ENCODE measurements around the gene TEKT3. TPM values are rescaled to one million over a fixed set of nuclear protein-coding genes. Genes with fewer than 3 reads are reported as not detected.

TEKT3 gene
- total RNA-seq, 2 donors from 2014 or later: not detected

- no peaks in the 10 kb centered on the region for H3K9me3 ChIP-seq
- H3K4me1 ChIP-seq: peaks cover 0 to 14% of the 10 kb centered on the region in 2 donors
- H3K4me3 ChIP-seq: peak overlapping the region; percentile 48 to 57
- TF ChIP-seq, protein P1, sequence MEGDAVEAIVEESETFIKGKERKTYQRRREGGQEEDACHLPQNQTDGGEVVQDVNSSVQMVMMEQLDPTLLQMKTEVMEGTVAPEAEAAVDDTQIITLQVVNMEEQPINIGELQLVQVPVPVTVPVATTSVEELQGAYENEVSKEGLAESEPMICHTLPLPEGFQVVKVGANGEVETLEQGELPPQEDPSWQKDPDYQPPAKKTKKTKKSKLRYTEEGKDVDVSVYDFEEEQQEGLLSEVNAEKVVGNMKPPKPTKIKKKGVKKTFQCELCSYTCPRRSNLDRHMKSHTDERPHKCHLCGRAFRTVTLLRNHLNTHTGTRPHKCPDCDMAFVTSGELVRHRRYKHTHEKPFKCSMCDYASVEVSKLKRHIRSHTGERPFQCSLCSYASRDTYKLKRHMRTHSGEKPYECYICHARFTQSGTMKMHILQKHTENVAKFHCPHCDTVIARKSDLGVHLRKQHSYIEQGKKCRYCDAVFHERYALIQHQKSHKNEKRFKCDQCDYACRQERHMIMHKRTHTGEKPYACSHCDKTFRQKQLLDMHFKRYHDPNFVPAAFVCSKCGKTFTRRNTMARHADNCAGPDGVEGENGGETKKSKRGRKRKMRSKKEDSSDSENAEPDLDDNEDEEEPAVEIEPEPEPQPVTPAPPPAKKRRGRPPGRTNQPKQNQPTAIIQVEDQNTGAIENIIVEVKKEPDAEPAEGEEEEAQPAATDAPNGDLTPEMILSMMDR (IDR thresholded peaks at IDR 0.05): no peak
- no peak overlapping the region for H3K27ac ChIP-seq
- DNase-seq (ENCODE audit: low spot score): no peak
- no peaks in the 10 kb centered on the region for H3K36me3 ChIP-seq
- H3K27me3 ChIP-seq: no peaks in the 10 kb centered on the region
Observed at GRCh38 chr17:15340966-15341365, 431 bp downstream of the TEKT3 start.

GRCh38 chr17:15335446-15335845 is 6.0 kb downstream of the TEKT3 start:
- Histone ChIP-seq H3K4me1 (no peaks in the 10 kb centered on the region), H3K27ac (no peak overlapping the region), H3K4me3 (no peak overlapping the region), H3K36me3 (no peaks in the 10 kb centered on the region), H3K9me3 (peaks cover 0 to 10% of the 10 kb centered on the region in 2 donors), H3K27me3 (no peaks in the 10 kb centered on the region)
- no peak for DNase-seq (ENCODE audit: low spot score)
- TF ChIP-seq, protein P1 (IDR thresholded peaks at IDR 0.05): no peak

GRCh38 chr17:15334266-15334665 is 7.1 kb downstream of the TEKT3 start:
- DNase-seq (ENCODE audit: low spot score): no peak

GRCh38 chr17:15332338-15332737 is 9.1 kb downstream of the TEKT3 start:
- Histone ChIP-seq H3K9me3 (peaks cover 0 to 10% of the 10 kb centered on the region in 2 donors), H3K4me3 (no peak overlapping the region), H3K36me3 (no peaks in the 10 kb centered on the region), H3K27ac (no peak overlapping the region), H3K4me1 (no peaks in the 10 kb centered on the region), H3K27me3 (no peaks in the 10 kb centered on the region)
- TF ChIP-seq, protein P1 (IDR thresholded peaks at IDR 0.05): no peak
- DNase-seq (ENCODE audit: low spot score): no peak

More at GRCh38 chr17:15334266-15334665, 7.1 kb downstream of the TEKT3 start:
- TF ChIP-seq, protein P1 (IDR thresholded peaks at IDR 0.05): no peak
- H3K27me3 ChIP-seq: no peaks in the 10 kb centered on the region
- H3K36me3 ChIP-seq: no peaks in the 10 kb centered on the region
- no peak overlapping the region for H3K4me3 ChIP-seq
- no peak overlapping the region for H3K27ac ChIP-seq
- no peaks in the 10 kb centered on the region for H3K4me1 ChIP-seq
- H3K9me3 ChIP-seq: peaks cover 0 to 10% of the 10 kb centered on the region in 2 donors

- Histone ChIP-seq H3K9me3 (no peaks in the 10 kb centered on the region), H3K27me3 (no peaks in the 10 kb centered on the region), H3K36me3 (no peaks in the 10 kb centered on the region), H3K4me3 (no peak overlapping the region), H3K4me1 (no peaks in the 10 kb centered on the region), H3K27ac (no peak overlapping the region)
- DNase-seq (ENCODE audit: low spot score): no peak
- TF ChIP-seq, protein P1 (IDR thresholded peaks at IDR 0.05): no peak
Observed at GRCh38 chr17:15323131-15323530, 18.3 kb downstream of the TEKT3 start.

GRCh38 chr17:15321556-15322251 is 19.7 kb downstream of the TEKT3 start:
- Histone ChIP-seq H3K27me3 (no peaks in the 10 kb centered on the region), H3K27ac (no peak overlapping the region), H3K36me3 (no peaks in the 10 kb centered on the region), H3K4me1 (no peaks in the 10 kb centered on the region), H3K4me3 (no peak overlapping the region), H3K9me3 (no peaks in the 10 kb centered on the region)
- DNase-seq (ENCODE audit: low spot score): no peak
- TF ChIP-seq, protein P1 (IDR thresholded peaks at IDR 0.05): no peak
